T-helper 22 cell (primary cell): ENCODE measurements around the gene KIRREL3.

Source experiments
- DNase-seq: peaks from one replicate; pipeline ENCODE4 v3.0.0-alpha.2; 2020; ENCODE audit warnings: low read depth

Gene KIRREL3

DNA sequence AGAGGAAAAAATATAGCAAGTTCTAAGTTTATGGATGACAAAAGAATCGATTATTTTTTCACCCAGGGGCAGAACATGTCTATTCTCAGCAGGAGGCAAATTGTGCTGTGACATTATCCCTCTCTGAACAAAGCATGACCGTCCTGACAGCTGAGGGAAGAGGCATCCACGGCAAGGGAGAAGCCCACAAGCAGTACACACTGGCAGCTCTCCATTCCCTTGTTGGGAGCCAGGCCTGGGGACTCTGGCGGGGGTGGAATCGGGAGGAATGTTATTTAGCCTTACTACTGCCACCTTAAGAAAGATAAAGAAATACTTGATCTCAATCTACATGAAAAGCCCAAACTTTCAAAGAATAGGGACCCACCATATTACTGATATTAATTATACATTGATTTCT lies 3.4 kb downstream of the KIRREL3 start:
- no peak for DNase-seq

DNA sequence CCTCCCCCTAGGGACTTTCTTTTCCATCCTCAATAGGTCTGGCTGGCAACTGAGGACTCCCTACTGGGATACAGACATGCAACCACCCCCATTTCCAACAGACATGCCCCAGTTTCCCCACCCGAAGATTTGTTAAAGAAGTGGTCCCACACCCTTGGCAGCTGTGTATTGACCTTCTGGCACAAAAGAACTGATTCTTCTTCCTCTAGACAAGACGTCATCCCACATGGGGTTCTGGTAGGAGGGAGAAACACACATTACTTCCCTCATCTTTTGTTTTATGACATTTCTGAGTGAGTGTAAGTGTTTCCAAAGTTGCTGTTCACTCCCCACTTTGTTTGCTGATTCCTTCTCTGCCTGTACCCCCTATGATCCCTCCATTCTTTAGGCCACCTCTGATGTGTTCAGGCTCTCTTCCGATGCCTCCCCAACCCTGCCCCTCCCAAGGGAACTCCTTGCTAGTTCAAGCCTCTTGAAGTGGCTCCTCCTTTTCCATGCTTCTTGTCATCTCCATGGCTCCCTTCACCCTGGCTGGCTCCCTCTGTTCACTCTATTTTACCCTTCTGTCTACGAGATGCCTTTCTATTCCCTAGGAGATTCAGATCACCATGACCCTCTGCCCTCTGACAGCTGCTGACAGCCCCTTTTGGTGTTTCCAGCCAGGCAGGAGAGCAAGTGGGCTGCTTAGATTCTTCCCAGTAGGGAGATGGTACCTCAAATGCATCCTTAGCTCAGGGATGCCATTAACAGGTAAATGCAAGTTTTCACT lies 4.3 kb downstream of the KIRREL3 start:
- DNase-seq: no peak

DNA sequence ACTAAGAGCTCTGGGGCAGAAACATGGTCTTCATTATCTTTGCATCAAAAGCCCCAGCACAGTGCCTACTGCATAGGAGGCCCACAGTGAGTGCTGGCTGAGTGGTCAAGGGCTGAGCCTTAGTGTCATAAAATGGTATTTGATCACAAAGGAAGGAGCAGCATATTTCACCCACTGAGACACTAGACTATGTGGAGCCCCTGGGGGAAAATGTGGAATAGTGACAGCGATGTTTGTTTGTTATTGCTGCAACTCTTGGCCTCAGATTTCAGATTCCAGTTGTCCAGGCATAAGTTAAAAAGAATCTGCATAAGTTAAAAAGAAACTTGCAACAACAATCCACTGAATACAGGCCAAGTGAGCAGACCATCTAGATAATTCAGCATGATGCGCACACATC lies 7.0 kb downstream of the KIRREL3 start:
- no peak for DNase-seq

GRCh38 chr11:126992804-126993111 lies 7.8 kb downstream of the KIRREL3 start:
- no peak for DNase-seq

DNA sequence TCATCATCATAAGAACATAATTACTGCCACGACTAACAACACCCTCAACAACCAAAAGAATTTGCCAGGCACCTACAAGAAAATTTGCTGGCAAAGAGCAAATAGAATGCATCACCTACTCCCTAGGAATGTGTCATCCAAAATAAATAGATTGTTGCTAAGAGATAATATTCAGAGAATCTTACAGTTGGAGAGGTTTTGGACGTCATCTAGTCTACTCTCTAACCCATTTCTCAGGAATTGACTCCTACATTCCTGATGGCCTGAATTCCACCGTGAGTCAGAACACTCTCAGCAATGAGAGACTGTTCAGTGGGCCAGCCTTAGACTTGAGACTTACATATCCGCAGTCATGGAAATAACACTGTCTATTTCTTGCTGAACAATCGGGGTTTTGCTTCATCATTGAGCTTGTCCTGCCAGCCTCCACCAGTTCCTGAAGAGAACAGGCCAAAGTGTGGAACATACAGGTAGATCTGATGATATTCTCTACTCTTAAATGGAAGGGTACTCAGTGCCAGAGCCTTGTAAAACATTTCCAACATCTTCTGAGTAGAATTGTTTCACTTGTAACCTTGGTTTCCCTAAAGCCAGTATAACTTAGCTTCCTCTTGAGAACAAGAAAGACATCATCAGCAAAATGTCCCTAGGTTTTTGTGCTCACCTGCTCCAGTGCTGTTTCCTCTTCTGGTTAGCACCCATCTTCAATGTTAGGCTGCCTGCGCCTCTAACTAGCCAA lies 8.3 kb downstream of the KIRREL3 start:
- no peak for DNase-seq

DNA sequence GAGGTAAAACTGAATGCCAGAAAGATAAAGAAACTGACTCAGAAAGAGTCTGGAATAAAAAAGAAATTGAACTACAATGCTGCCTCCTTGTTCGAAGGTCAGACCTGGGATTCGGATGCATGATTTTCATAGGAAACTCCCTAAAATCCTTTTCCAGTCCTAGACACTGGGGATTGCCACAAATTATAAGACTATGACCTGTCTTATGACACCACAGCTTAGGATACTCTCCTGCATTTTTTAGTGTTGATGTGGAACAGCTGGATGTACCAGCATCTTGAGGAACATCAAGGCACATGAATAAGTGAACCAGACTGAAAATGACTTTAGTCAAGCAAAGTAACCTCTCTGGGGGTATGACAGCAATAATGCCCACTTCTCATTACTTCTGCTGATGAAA lies 9.0 kb downstream of the KIRREL3 start:
- no peak for DNase-seq

- no peak for DNase-seq
Observed at GRCh38 chr11:126990716-126991480, 9.7 kb downstream of the KIRREL3 start.

- DNase-seq: peak; percentile 9
Observed at GRCh38 chr11:126989942-126990715, 10.4 kb downstream of the KIRREL3 start.

GRCh38 chr11:126988655-126989054 lies 11.9 kb downstream of the KIRREL3 start:
- no peak for DNase-seq

- no peak for DNase-seq
Observed at GRCh38 chr11:126981635-126982034, 18.9 kb downstream of the KIRREL3 start.

DNA sequence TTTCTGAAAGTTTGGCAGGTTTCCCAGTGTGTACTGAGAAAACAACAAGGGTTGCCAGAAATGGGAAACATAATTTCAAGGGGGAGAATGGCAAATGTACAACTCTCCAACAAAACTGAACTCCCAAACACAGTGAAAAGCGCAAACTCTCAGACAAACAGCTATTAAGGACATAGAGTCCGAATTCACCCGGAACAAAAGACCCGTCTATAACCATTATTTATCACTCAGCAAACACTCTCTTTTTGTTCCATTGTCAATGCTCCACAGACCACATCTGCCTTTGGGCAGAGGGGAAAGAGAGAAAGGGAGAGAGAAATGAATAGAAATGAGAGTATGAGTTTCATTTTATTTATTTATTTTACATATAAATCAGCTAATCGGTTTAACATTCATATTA lies 21.7 kb downstream of the KIRREL3 start:
- no peak for DNase-seq

DNA sequence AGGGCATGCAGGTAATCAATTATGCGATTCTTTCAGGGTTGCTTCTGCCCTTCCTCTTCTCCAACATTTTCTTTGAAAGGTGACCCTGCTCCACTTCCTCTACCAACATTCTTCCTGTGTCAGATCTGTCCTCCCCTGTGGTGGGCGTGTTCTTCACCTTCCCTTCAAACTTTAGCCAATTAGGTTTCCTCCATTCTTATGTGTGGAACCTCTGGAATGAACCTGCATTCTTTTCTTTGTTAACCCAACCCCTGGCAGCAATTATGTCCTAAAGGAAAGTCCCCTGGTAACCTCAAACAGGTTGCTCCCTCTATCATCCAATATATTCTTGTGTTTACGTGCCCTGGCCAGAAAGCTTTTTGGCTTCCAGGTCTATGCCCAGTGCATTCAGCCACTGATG lies 22.4 kb downstream of the KIRREL3 start:
- DNase-seq: no peak

GRCh38 chr11:126973051-126973450 lies 27.5 kb downstream of the KIRREL3 start:
- DNase-seq: no peak

- DNase-seq: no peak
Observed at GRCh38 chr11:126971305-126971704, 29.3 kb downstream of the KIRREL3 start.

- no peak for DNase-seq
Observed at GRCh38 chr11:126969865-126970479, 30.6 kb downstream of the KIRREL3 start.

- DNase-seq: no peak
Observed at GRCh38 chr11:126968915-126969314, 31.7 kb downstream of the KIRREL3 start.

GRCh38 chr11:126965331-126965730 lies 35.2 kb downstream of the KIRREL3 start:
- no peak for DNase-seq

DNA sequence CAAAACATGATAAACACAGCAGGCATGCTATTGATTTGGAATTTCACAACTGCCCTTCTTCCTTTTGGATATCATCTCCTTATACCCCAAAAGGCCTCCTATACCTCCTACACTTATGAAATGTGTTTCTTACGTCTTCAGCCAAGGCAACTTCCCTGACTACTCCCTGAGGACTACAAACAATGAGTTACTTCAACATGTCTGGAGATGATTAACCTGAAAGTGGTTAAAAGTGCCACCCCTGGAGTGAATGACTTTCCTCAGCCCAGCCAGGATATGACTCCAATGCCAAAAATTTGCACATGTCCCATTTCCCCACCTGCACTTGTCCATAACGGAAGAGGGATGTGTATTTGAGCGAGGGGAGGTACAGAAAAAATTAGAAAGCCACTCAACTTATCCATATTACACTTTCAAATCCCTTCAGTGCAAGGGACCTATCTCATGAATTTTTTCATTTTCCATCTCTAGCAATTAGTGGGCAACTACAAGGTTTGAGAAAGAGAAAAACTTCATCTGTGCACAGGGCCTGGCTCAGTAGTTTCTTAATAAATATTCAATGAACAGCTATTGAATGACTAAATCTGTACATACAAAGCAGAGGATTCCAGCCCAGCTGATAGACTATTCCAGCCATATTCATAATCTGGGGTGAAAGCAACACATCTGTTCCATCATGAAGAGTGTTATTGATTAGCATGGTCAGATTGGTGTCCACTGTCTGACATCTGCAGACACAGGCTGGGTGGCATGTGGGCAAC lies 36.8 kb downstream of the KIRREL3 start:
- DNase-seq: no peak

- no peak for DNase-seq
Observed at GRCh38 chr11:126963115-126963514, 37.5 kb downstream of the KIRREL3 start.

GRCh38 chr11:126959700-126960099 lies 40.9 kb downstream of the KIRREL3 start:
- no peak for DNase-seq

DNA sequence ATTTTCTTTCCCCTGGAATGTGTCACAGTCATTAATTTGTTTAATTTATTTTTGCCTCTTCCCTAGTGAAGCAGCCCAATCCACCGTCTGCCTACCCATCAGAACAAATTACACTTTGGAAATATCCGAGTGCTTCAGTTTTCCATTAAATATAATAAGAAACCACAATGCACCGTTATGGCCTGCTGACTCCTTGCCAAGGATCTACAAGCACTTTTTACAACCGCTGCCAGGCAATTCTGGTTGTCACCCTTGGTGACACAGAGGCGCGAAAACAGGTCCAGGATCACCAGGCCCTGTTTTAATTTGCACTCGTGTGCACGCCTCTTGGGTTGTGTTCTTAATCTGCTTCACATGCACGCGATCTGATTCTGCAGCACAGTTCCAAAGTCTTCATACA lies 43.9 kb downstream of the KIRREL3 start:
- DNase-seq: no peak
